WI38 (cell line): ENCODE data around the gene CDK11B.

ENCODE experiments used
- H3K4me3 ChIP-seq: 2 replicates; pipeline ENCODE4 v1.5.1; 2011; ENCODE audit warnings: low read depth, mild to moderate bottlenecking, control low read depth, low read length
- TF ChIP-seq, protein P1 (sequence below): IDR thresholded peaks from 2 replicates; pipeline ENCODE4 v1.5.1; 2012; ENCODE audit warnings: low read depth, mild to moderate bottlenecking, control low read depth, low read length

Gene CDK11B

DNA sequence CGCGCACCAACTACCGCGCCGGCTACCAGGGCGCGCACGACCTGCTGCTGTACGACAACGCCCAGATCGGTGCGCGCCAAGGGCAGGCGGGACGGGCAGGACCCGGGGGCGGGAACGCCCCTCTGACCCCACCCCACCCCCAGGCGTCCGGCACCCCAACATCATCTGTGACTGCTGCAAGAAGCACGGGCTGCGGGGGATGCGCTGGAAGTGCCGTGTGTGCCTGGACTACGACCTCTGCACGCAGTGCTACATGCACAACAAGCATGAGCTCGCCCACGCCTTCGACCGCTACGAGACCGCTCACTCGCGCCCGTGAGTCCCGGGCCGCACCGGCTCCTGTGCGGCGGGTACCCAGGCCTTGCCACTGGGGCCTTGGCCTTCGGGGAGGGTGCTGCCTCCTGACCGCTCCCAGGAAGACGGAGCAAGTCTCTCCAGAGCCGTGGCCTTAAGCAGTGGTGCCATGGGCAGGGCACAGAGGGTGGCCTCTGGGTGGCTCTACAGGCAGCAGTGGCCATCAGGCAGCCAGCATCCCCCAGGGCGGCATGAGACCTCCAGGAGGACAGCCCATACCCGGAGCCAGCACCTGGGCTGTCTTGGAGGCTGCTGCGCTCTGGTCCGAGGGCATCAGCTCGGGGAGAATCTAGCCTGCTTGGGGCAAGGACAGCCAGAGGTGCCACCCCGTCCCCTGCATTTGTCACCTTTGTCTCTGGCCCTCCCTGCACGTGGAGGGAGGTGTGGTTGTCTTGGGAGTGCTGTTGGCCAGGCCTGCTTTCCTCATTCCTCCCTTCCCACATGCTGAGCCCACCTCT is 35.0 kb downstream of the CDK11B start:
- H3K4me3 ChIP-seq, result no peak overlapping the region
- TF ChIP-seq, protein P1, sequence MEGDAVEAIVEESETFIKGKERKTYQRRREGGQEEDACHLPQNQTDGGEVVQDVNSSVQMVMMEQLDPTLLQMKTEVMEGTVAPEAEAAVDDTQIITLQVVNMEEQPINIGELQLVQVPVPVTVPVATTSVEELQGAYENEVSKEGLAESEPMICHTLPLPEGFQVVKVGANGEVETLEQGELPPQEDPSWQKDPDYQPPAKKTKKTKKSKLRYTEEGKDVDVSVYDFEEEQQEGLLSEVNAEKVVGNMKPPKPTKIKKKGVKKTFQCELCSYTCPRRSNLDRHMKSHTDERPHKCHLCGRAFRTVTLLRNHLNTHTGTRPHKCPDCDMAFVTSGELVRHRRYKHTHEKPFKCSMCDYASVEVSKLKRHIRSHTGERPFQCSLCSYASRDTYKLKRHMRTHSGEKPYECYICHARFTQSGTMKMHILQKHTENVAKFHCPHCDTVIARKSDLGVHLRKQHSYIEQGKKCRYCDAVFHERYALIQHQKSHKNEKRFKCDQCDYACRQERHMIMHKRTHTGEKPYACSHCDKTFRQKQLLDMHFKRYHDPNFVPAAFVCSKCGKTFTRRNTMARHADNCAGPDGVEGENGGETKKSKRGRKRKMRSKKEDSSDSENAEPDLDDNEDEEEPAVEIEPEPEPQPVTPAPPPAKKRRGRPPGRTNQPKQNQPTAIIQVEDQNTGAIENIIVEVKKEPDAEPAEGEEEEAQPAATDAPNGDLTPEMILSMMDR, result no peak

DNA sequence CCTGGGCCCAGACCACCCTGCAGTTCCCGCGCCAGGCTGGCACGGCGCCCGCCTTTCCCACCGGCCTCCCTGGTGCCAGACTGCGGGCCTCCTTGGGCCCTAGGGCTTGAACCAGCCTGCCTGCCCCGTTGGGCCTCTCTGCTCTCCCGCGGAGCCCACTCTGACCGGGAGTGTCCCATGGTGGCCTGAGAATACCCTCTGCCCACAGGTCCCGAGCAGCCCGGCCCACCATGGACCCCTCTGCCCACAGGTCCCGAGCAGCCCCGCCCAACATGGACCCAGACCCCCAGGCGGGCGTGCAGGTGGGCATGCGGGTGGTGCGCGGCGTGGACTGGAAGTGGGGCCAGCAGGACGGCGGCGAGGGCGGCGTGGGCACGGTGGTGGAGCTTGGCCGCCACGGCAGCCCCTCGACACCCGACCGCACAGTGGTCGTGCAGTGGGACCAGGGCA is 35.6 kb downstream of the CDK11B start:
- TF ChIP-seq, protein P1, result no peak
- no peak overlapping the region for H3K4me3 ChIP-seq

DNA sequence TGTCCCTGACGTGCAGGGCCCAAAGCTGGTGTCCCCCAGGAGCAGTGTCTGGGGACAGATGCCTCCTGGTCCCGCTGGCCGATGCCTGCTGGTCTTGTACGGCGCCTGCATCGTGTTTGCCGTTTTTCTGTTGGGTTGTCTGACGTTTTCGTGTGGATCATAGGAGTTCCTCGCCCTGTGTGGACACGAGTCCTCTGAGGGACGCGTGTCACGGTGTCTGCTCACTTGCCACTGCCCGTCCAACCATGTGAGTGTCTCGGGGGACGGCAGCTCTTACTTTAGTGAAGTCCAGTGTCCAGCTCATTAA is 36.1 kb downstream of the CDK11B start:
- no peak overlapping the region for H3K4me3 ChIP-seq
- TF ChIP-seq, protein P1, result no peak

DNA sequence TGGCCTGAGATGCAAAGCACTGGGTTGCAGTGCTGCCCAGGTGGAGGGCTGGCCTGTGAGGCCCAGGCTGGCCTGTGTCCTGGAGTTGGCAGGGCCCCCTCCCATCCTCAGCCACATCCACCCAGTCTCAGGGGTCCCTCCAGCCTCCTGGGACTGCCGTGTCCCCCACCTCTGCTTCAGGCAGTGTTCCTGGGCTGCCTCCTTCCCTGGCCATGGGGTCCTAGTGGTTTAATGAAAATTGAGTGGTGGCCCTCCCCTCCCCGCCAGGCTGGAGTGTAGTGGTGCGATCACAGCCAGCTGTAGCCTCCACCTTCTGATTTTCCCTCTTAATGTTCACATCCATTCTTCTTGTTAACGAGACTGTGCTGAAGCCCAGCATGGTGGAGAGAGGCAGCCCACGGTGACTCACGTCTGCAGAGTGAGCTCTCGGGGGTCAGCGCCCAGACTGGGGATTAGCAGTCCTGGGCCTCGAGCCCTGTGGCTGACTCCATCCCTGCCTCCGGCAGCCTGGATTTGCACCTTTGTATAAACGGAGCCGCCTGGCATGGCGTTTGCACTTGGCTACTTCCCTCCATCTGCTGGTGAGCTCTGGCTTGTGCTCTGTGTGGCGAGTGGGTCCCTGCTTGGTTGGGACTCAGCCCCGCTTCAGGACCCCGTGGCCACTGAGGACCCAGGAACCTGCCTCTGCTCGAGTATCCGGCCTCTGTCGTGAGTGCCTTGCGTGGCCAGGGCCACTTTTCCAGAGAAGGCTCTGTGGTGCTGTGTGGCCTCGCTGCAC is 36.6 kb downstream of the CDK11B start:
- no peak overlapping the region for H3K4me3 ChIP-seq
- TF ChIP-seq, protein P1, result no peak

DNA sequence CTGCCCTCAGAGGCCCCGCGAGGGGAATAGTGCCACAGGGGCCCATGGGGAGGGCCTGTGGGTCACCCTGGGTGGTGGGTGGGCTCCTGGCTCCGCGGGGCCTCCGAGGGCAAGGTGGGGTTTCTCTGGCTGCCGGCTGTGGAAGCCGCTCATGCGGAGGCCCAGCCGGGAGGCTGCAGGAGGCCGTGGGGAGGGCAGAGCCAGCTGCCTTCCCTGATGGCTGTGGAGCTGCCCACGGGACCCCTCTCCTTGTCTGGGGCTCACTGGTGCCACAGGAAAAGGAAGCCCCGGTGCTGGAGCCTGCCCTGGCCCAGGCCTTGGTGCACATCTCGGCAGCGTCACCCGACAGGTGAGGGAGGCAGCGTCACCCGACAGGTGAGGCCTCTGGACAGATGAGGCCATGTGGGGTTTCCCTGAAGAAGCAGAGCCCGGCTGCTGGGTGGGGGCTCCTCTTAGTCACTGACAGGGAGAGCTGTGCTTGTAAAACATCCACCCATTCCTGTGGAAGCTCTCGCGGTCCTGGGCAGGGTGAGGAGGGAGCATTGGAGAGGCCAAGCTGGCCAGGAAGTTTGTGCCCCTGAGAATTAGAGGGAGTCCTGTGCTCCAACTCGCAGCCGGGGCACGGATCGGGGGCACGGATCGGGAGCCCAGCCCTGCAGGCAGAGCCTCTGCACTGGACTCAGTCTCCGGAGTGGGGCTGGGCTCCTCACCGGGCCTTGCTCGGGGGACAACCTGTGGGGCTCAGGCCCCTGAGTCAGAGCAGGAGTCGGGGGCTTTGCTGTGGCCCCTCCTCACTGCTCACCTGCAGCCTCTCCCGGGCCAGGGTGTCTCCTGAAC is 37.4 kb downstream of the CDK11B start:
- TF ChIP-seq, protein P1, result no peak
- H3K4me3 ChIP-seq, result no peak overlapping the region

DNA sequence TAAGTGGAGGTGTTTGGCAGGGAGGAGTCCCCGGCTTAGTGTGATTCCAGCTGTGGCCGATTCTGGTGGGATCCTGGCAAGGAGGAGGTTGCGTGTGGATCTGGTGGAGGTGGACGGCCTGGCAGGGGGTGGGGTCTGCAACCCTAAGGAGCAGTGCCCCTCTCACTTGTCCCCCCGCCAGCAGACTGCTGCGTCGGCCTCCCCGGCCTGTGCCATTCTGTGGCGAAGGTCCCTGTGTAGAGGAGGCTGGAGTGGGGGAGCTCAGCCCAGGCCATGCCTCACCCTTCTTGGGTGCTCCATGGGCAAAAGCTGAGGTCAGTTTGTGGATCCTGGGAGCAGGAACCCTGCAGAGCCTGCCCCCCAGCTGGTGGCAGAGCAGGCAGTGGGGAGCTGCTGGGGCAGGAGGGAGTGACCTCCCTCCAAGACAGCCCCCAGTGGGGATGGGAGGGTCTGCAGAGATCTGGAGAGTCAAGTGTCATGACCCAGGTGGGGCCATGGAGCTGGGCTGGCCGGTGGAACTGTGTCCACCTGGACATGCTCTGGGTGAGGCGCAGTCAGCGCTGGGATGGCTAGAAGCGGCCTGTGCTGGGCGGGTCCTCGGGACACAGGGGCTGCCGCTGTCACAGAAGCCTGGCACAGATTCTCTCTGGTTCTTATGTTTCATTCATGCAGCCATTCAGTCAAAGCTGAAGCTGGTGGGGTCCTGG is 38.2 kb downstream of the CDK11B start:
- TF ChIP-seq, protein P1, result no peak
- H3K4me3 ChIP-seq, result no peak overlapping the region
